A673 (cell line): ENCODE results near the gene HSFX1.
"Not testable (repeated sequence)": the region's sequence is repeated elsewhere in the genome, so short reads cannot be mapped to it uniquely, and the experiment has no call there.

ENCODE experiments used
- EZH2 ChIP-seq: fragments of 200-600 bp; sonication (generic); IDR thresholded peaks from 2 replicates; pipeline ENCODE4 v1.6.1; 2017; ENCODE audit warnings: borderline replicate concordance, low read depth, mild to moderate bottlenecking, mixed read lengths, antibody characterized with exemption, low read length; ENCODE audit not compliant: poor library complexity, severe bottlenecking
- TF ChIP-seq, protein P1 (sequence below): fragments of 300-800, 200-600 bp; sonication (generic); conservative IDR thresholded peaks from 2 replicates; pipeline ENCODE4 v1.5.1; 2017; ENCODE audit warnings: low read depth, mild to moderate bottlenecking, antibody characterized with exemption, low read length, moderate library complexity, mixed read lengths

DNA sequence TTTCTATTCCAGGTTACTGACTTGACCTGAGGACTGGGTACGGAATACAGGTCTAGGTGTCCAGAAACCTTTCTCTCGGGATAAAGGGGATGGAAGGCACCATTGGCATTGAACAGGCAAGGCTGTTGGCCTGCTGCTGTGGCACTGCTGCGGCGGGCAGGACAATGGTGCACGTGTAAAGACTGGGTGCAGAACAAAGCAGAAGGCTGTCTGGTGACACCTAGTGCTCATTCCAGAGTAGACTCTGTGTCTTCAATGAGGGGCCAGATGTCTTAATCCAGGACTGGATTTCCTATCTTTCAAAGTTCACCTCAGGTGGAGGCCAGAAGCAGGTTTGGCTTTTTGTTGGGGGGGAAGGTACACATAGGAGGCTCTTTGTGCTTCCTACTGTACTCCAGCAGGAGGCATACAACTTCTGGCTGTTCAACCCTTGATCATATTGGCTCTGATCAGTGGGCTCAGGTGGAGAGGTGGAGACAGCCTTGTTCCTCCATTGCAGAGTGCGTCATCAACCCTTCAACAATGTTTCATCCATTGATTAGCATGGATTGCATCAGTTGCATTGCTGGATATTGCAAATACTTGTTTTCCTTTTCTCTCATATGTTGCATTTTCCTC lies 27.4 kb upstream of the HSFX1 start:
- not testable (repeated sequence) for TF ChIP-seq EZH2
- TF ChIP-seq, protein P1, sequence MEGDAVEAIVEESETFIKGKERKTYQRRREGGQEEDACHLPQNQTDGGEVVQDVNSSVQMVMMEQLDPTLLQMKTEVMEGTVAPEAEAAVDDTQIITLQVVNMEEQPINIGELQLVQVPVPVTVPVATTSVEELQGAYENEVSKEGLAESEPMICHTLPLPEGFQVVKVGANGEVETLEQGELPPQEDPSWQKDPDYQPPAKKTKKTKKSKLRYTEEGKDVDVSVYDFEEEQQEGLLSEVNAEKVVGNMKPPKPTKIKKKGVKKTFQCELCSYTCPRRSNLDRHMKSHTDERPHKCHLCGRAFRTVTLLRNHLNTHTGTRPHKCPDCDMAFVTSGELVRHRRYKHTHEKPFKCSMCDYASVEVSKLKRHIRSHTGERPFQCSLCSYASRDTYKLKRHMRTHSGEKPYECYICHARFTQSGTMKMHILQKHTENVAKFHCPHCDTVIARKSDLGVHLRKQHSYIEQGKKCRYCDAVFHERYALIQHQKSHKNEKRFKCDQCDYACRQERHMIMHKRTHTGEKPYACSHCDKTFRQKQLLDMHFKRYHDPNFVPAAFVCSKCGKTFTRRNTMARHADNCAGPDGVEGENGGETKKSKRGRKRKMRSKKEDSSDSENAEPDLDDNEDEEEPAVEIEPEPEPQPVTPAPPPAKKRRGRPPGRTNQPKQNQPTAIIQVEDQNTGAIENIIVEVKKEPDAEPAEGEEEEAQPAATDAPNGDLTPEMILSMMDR = not testable (repeated sequence)
